Panc1 (cell line): ENCODE measurements around the gene SPACA6.

Experiments
- CTCF ChIP-seq: fragments of 450-650 bp; IDR thresholded peaks from 2 replicates; pipeline ENCODE4 v1.5.1; 2017; ENCODE audit warnings: mild to moderate bottlenecking
- POLR2AphosphoS5 ChIP-seq: IDR thresholded peaks from 2 replicates; pipeline ENCODE4 v1.6.1; 2012; ENCODE audit warnings: mild to moderate bottlenecking, low read depth, low read length, moderate library complexity
- REST ChIP-seq, 2 experiments: IDR thresholded peaks; 2 replicates each; pipeline ENCODE4 v1.6.1; 2011 to 2012; ENCODE audit warnings: low read depth in 2 of 2, control low read depth in 1 of 2, low read length in 1 of 2, mild to moderate bottlenecking in 1 of 2, moderate library complexity in 1 of 2; ENCODE audit not compliant: insufficient read depth in 1 of 2
- SIN3A ChIP-seq: IDR thresholded peaks from 2 replicates; pipeline ENCODE4 v1.6.1; 2012; ENCODE audit warnings: low read depth, mild to moderate bottlenecking, low read length, moderate library complexity, borderline replicate concordance; ENCODE audit not compliant: insufficient read depth
- TCF7L2 ChIP-seq: IDR thresholded peaks from 2 replicates; pipeline ENCODE4 v1.6.1; 2011; ENCODE audit warnings: mild to moderate bottlenecking, low read depth, low read length, inconsistent platforms

- TF ChIP-seq CTCF (no peak), POLR2AphosphoS5 (no peak), SIN3A (no peak), REST (IDR thresholded peaks at IDR 0.05; ENCODE audit: insufficient read depth in 1 of 2, low read depth in 2 of 2, low read length in 1 of 2) (no peak), TCF7L2 (no peak)
These were observed 40.8 kb downstream of the SPACA6 start for GRCh38 chr19:51733742-51734522.
